Caco-2 (cell line): ENCODE data around the gene CCT5. TPM values are rescaled to one million over a fixed set of nuclear protein-coding genes. Genes with fewer than 3 reads are reported as not detected.

ENCODE experiments used
- BruUV-seq: library from RNA; stranded (reverse); fragments of 400-500 nt; replicated peaks from 2 replicates; lab custom pipeline; 2021; lab: Mats Ljungman, UMichigan
- CTCF ChIA-PET: fragments of 300-600 bp; sonication (Branson Sonifier 250); formaldehyde crosslinking; loops from one replicate; lab custom pipeline; 2022; ENCODE audit warnings: antibody characterized with exemption; lab: Charles Lee
- POLR2A ChIA-PET: fragments of 300-600 bp; sonication (Branson Sonifier 250); formaldehyde crosslinking; loops from one replicate; lab custom pipeline; 2022; ENCODE audit warnings: antibody characterized with exemption; lab: Charles Lee
- DNase-seq, 2 experiments: peaks; one replicate each; pipeline versions ENCODE4 v3.0.0 to v3.0.0-alpha.2; 2020 to 2022
- H3K27me3 ChIP-seq: replicated peaks from 2 replicates; pipeline ENCODE4 v1.6.0; 2011; ENCODE audit warnings: low read length; ENCODE audit not compliant: control insufficient read depth, insufficient read depth
- H3K36me3 ChIP-seq: 2 replicates; pipeline ENCODE4 v1.5.1; 2011; ENCODE audit warnings: low read length; ENCODE audit not compliant: control insufficient read depth, insufficient read depth
- H3K4me1 ChIP-seq: fragments of 250-450 bp; sonication (Bioruptor Pico); 2 replicates; pipeline ENCODE4 v1.5.1; 2020; ENCODE audit warnings: mild to moderate bottlenecking
- H3K4me3 ChIP-seq: 2 replicates; pipeline ENCODE4 v1.5.1; 2011; ENCODE audit warnings: low read depth, mild to moderate bottlenecking, control low read depth, low read length
- H3K9me3 ChIP-seq: fragments of 250-450 bp; sonication (Bioruptor Pico); 2 replicates; pipeline ENCODE4 v1.5.1; 2020; ENCODE audit warnings: mild to moderate bottlenecking, moderate library complexity
- H3K27ac Mint-ChIP-seq: one replicate; pipeline ENCODE4 v1.8.0; 2022; ENCODE audit warnings: mixed read lengths; ENCODE audit not compliant: unreplicated experiment
- H3K27me3 Mint-ChIP-seq: one replicate; pipeline ENCODE4 v1.8.0; 2022; ENCODE audit warnings: mixed read lengths; ENCODE audit not compliant: insufficient read depth, unreplicated experiment
- H3K36me3 Mint-ChIP-seq: one replicate; pipeline ENCODE4 v1.8.0; 2022; ENCODE audit warnings: mild to moderate bottlenecking, mixed read lengths; ENCODE audit not compliant: insufficient read depth, unreplicated experiment
- H3K4me1 Mint-ChIP-seq: one replicate; pipeline ENCODE4 v1.8.0; 2022; ENCODE audit warnings: low read depth, mixed read lengths; ENCODE audit not compliant: unreplicated experiment
- H3K4me3 Mint-ChIP-seq: one replicate; pipeline ENCODE4 v1.8.0; 2022; ENCODE audit warnings: mild to moderate bottlenecking, moderate library complexity, mixed read lengths; ENCODE audit not compliant: unreplicated experiment
- H3K9me3 Mint-ChIP-seq: one replicate; pipeline ENCODE4 v1.8.0; 2022; ENCODE audit warnings: mixed read lengths; ENCODE audit not compliant: unreplicated experiment
- intact Hi-C: fragments of 100-400 bp; cut with micrococcal nuclease; formaldehyde crosslinking; loops from one replicate; pipeline ENCODE4 v1.10.0; 2022; ENCODE audit not compliant: unreplicated experiment
- total RNA-seq: library from RNA; stranded (reverse); gene quantifications from 2 replicates; pipeline ENCODE4 v1.2.3, GENCODE V29; 2022
- TF ChIP-seq, protein P1 (sequence below), 2 experiments: fragments of 200-600 bp in 1 of 2; IDR thresholded peaks; 1 replicate in 1 of 2; 2 replicates in 1 of 2; pipeline versions ENCODE4 v1.5.1 to v1.8.0; 2011 to 2022; ENCODE audit warnings: antibody characterized with exemption in 1 of 2, control low read depth in 1 of 2, inconsistent platforms in 1 of 2, low read depth in 1 of 2, low read length in 1 of 2, mild to moderate bottlenecking in 1 of 2, moderate library complexity in 1 of 2; ENCODE audit not compliant: insufficient read depth in 1 of 2, severe bottlenecking in 1 of 2, unreplicated experiment in 1 of 2

Gene CCT5
- total RNA-seq, 1 experiment from 2014 or later: 462 TPM

DNA sequence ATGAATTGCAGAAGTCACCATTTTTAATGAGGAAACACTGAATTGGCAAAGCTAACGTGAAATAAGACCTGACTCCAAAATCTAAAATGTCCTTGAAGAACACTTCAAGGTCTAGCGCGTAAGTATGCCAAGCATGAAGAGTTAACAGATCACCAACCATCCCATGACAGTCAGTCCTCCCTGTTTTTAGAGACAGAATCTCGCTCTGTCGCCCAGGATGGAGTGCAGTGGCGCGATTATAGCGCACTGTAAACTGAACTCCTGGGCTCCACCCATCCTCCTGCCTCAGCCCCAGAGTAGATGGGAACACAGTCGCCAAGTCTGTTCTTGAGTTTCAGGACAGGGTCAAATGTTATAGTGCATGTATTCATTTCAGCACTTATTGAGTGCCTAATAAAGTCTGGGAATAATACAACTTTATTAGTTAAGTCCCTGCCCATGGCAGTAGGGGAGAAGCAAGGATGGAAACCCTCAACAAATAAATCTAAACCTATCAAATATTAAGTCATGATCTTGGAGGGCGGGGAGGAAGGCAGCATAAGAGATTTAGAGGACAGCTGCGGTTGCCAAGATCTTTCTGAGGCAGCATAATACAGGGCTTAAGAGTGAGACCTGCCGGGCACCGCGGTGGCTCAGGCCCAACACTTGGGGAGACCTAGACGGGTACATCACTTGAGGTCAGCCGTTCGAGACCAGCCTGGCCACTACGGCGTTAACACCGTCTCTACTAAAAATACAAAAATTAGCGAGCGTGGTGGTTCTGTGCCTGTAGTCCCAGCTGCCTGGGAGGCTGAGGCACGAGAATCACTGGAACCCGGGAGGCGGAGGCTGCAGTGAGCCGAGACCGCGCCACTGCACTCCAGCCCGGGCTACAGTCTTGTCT, 1.5 kb upstream of the CCT5 start:
- peaks cover 51% of the 10 kb centered on the region for H3K36me3 Mint-ChIP-seq
- no TSS peak for BruUV-seq

GRCh38 chr5:10250806-10251276, 761 bp downstream of the CCT5 start:
- no peak for DNase-seq

More for the DNA sequence above, 1.5 kb upstream of the CCT5 start:
- H3K27ac Mint-ChIP-seq: peak overlapping the region; percentile 89
- intact Hi-C loops: no loop called here
- peaks cover 25% of the 10 kb centered on the region for H3K4me1 ChIP-seq
- POLR2A ChIA-PET: no interaction called here
- H3K4me1 Mint-ChIP-seq: peaks cover 19% of the 10 kb centered on the region
- TF ChIP-seq, protein P1, sequence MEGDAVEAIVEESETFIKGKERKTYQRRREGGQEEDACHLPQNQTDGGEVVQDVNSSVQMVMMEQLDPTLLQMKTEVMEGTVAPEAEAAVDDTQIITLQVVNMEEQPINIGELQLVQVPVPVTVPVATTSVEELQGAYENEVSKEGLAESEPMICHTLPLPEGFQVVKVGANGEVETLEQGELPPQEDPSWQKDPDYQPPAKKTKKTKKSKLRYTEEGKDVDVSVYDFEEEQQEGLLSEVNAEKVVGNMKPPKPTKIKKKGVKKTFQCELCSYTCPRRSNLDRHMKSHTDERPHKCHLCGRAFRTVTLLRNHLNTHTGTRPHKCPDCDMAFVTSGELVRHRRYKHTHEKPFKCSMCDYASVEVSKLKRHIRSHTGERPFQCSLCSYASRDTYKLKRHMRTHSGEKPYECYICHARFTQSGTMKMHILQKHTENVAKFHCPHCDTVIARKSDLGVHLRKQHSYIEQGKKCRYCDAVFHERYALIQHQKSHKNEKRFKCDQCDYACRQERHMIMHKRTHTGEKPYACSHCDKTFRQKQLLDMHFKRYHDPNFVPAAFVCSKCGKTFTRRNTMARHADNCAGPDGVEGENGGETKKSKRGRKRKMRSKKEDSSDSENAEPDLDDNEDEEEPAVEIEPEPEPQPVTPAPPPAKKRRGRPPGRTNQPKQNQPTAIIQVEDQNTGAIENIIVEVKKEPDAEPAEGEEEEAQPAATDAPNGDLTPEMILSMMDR (IDR thresholded peaks at IDR 0.05; ENCODE audit: insufficient read depth in 1 of 2, low read depth in 1 of 2, low read length in 1 of 2, severe bottlenecking in 1 of 2, unreplicated experiment in 1 of 2): no peak
- no peaks in the 10 kb centered on the region for H3K27me3 Mint-ChIP-seq
- H3K9me3 Mint-ChIP-seq: no peaks in the 10 kb centered on the region
- H3K9me3 ChIP-seq: no peaks in the 10 kb centered on the region
- H3K4me3 Mint-ChIP-seq: peak overlapping the region; percentile 95
- H3K27me3 ChIP-seq: no peaks in the 10 kb centered on the region
- H3K4me3 ChIP-seq: peak overlapping the region; percentile 91
- peaks cover 2% of the 10 kb centered on the region; the same call in 1 of the 2 replicates for H3K36me3 ChIP-seq
- DNase-seq: no peak
- CTCF ChIA-PET: no interaction called here

DNA sequence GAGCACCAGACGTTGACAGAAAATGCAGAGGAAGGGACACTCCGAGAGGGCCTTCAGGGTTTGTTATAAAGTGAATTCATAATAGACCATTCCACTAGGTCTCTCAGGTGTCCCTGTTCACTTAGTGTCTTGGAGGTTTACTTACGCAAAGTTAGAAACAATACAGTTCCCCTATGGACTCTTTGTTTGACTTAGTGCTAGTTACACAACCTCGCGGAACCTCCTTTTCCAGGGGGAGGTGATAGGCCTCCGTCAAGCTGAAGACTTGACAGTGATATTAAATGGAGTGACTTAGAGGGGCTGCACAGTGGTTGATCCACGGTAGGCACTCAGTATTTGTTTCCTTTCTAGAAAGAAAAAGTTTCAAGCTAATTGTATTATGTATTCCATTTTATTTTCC, 1.3 kb downstream of the CCT5 start:
- H3K36me3 ChIP-seq: peaks cover 6% of the 10 kb centered on the region
- peak overlapping the region; percentile 91 for H3K4me3 ChIP-seq
- BruUV-seq: no TSS peak
- H3K27me3 ChIP-seq: no peaks in the 10 kb centered on the region
- Mint-ChIP-seq H3K36me3 (peaks cover 70% of the 10 kb centered on the region), H3K27me3 (no peaks in the 10 kb centered on the region), H3K4me1 (peaks cover 19% of the 10 kb centered on the region), H3K4me3 (peak overlapping the region; percentile 95), H3K9me3 (no peaks in the 10 kb centered on the region), H3K27ac (peak overlapping the region; percentile 89)
- TF ChIP-seq, protein P1 (IDR thresholded peaks at IDR 0.05; ENCODE audit: insufficient read depth in 1 of 2, low read depth in 1 of 2, low read length in 1 of 2, severe bottlenecking in 1 of 2, unreplicated experiment in 1 of 2): no peak
- CTCF ChIA-PET: no interaction called here
- POLR2A ChIA-PET: no interaction called here
- intact Hi-C loops: loop anchor here (2.0 kb wide), 1 partner anchor 103 kb away; no protein-coding TSS in a partner anchor
- no peaks in the 10 kb centered on the region for H3K9me3 ChIP-seq
- DNase-seq: no peak
- H3K4me1 ChIP-seq: peaks cover 11% of the 10 kb centered on the region; the same call in 1 of the 2 replicates

More at GRCh38 chr5:10250806-10251276, 761 bp downstream of the CCT5 start:
- H3K27ac Mint-ChIP-seq: peak overlapping the region; percentile 89
- H3K4me1 Mint-ChIP-seq: peaks cover 19% of the 10 kb centered on the region
- TF ChIP-seq, protein P1 (IDR thresholded peaks at IDR 0.05; ENCODE audit: insufficient read depth in 1 of 2, low read depth in 1 of 2, low read length in 1 of 2, severe bottlenecking in 1 of 2, unreplicated experiment in 1 of 2): no peak
- ChIA-PET CTCF (no interaction called here), POLR2A (interaction anchor here (0.6 kb wide), 2 partner anchors 102 to 1017 kb away, joined by 3 to 7 read pairs; partner anchors contain the start of gene MARCHF6)
- H3K36me3 ChIP-seq: peaks cover 3% of the 10 kb centered on the region
- no peaks in the 10 kb centered on the region for H3K27me3 ChIP-seq
- H3K4me3 Mint-ChIP-seq: peak overlapping the region; percentile 95
- peak overlapping the region; percentile 91 for H3K4me3 ChIP-seq
- H3K9me3 Mint-ChIP-seq: no peaks in the 10 kb centered on the region
- H3K27me3 Mint-ChIP-seq: no peaks in the 10 kb centered on the region
- no TSS peak for BruUV-seq
- peaks cover 11% of the 10 kb centered on the region; the same call in 1 of the 2 replicates for H3K4me1 ChIP-seq
- H3K9me3 ChIP-seq: no peaks in the 10 kb centered on the region
- H3K36me3 Mint-ChIP-seq: peaks cover 64% of the 10 kb centered on the region
- intact Hi-C loops: loop anchor here (2.0 kb wide), 1 partner anchor 104 kb away; no protein-coding TSS in a partner anchor
